Stimulated activated naive CD8-positive, alpha-beta T cell treated with anti-CD3 and anti-CD28 coated beads, Interleukin-15, Interleukin-2, amounts not matched to agents 100 ng/mL and 50 ng/mL, for 24 hours (primary cell): ENCODE measurements around the gene MIAT.
"Not testable (repeated sequence)": the region's sequence is repeated elsewhere in the genome, so short reads cannot be mapped to it uniquely, and the experiment has no call there.

ENCODE experiments used
- H3K27ac Mint-ChIP-seq: one replicate; pipeline ENCODE4 v1.8.0; 2021; ENCODE audit warnings: mild to moderate bottlenecking, mixed read lengths
- H3K27me3 Mint-ChIP-seq: one replicate; pipeline ENCODE4 v1.8.0; 2021; ENCODE audit warnings: mixed read lengths
- H3K36me3 Mint-ChIP-seq: one replicate; pipeline ENCODE4 v1.8.0; 2021; ENCODE audit warnings: low read depth, mixed read lengths
- H3K4me1 Mint-ChIP-seq: one replicate; pipeline ENCODE4 v1.8.0; 2021; ENCODE audit warnings: low read depth, mixed read lengths
- H3K4me3 Mint-ChIP-seq: one replicate; pipeline ENCODE4 v1.8.0; 2021; ENCODE audit warnings: mild to moderate bottlenecking, mixed read lengths
- H3K9me3 Mint-ChIP-seq: one replicate; pipeline ENCODE4 v1.8.0; 2021; ENCODE audit warnings: mixed read lengths

Gene MIAT

GRCh38 chr22:26656891-26657851 lies at the start of gene MIAT:
Gene MIAT, plus strand, starts transcription at chr22:26657588.
- Mint-ChIP-seq H3K9me3 (no peaks in the 10 kb centered on the region), H3K4me1 (peaks cover 27% of the 10 kb centered on the region), H3K36me3 (no peaks in the 10 kb centered on the region), H3K27me3 (no peaks in the 10 kb centered on the region), H3K27ac (no peak within 1 kb of the TSS), H3K4me3 (peak within 1 kb of the TSS; percentile 83)

- no peak overlapping the region for H3K27ac Mint-ChIP-seq
- H3K27me3 Mint-ChIP-seq, result no peaks in the 10 kb centered on the region
- H3K4me3 Mint-ChIP-seq, result no peak overlapping the region
- H3K9me3 Mint-ChIP-seq, result no peaks in the 10 kb centered on the region
- H3K4me1 Mint-ChIP-seq, result peaks cover 27% of the 10 kb centered on the region
- no peaks in the 10 kb centered on the region for H3K36me3 Mint-ChIP-seq
Measured at GRCh38 chr22:26608129-26608528, 49.3 kb upstream of the MIAT start.

- Mint-ChIP-seq H3K4me3 (no peak overlapping the region), H3K27ac (no peak overlapping the region), H3K4me1 (peaks cover 27% of the 10 kb centered on the region), H3K27me3 (no peaks in the 10 kb centered on the region), H3K9me3 (no peaks in the 10 kb centered on the region), H3K36me3 (no peaks in the 10 kb centered on the region)
Measured at GRCh38 chr22:26609287-26609686, 48.1 kb upstream of the MIAT start.

GRCh38 chr22:26610072-26610958 lies 47.1 kb upstream of the MIAT start:
- no peaks in the 10 kb centered on the region for H3K27me3 Mint-ChIP-seq
- peak overlapping the region; percentile 47 for H3K4me3 Mint-ChIP-seq
- H3K4me1 Mint-ChIP-seq, result peaks cover 30% of the 10 kb centered on the region
- no peaks in the 10 kb centered on the region for H3K36me3 Mint-ChIP-seq
- peak overlapping the region; percentile 79 for H3K27ac Mint-ChIP-seq
- no peaks in the 10 kb centered on the region for H3K9me3 Mint-ChIP-seq

GRCh38 chr22:26610996-26611395 lies 46.4 kb upstream of the MIAT start:
- no peaks in the 10 kb centered on the region for H3K36me3 Mint-ChIP-seq
- H3K4me1 Mint-ChIP-seq, result peaks cover 31% of the 10 kb centered on the region
- H3K27me3 Mint-ChIP-seq, result no peaks in the 10 kb centered on the region
- H3K27ac Mint-ChIP-seq, result peak overlapping the region; percentile 27
- no peaks in the 10 kb centered on the region for H3K9me3 Mint-ChIP-seq
- H3K4me3 Mint-ChIP-seq, result no peak overlapping the region

GRCh38 chr22:26612652-26613051 lies 44.7 kb upstream of the MIAT start:
- Mint-ChIP-seq H3K27ac (no peak overlapping the region), H3K4me1 (peaks cover 29% of the 10 kb centered on the region), H3K4me3 (no peak overlapping the region), H3K9me3 (no peaks in the 10 kb centered on the region), H3K27me3 (no peaks in the 10 kb centered on the region), H3K36me3 (no peaks in the 10 kb centered on the region)

GRCh38 chr22:26613753-26614152 lies 43.6 kb upstream of the MIAT start:
- H3K4me1 Mint-ChIP-seq, result peaks cover 32% of the 10 kb centered on the region
- H3K9me3 Mint-ChIP-seq, H3K27me3 Mint-ChIP-seq, H3K36me3 Mint-ChIP-seq, H3K27ac Mint-ChIP-seq, H3K4me3 Mint-ChIP-seq: not testable (repeated sequence)

- no peak overlapping the region for H3K4me3 Mint-ChIP-seq
- peaks cover 29% of the 10 kb centered on the region for H3K4me1 Mint-ChIP-seq
- no peak overlapping the region for H3K27ac Mint-ChIP-seq
- H3K9me3 Mint-ChIP-seq, result no peaks in the 10 kb centered on the region
- no peaks in the 10 kb centered on the region for H3K36me3 Mint-ChIP-seq
- H3K27me3 Mint-ChIP-seq, result no peaks in the 10 kb centered on the region
Measured at GRCh38 chr22:26614322-26614721, 43.1 kb upstream of the MIAT start.

- Mint-ChIP-seq H3K27me3 (no peaks in the 10 kb centered on the region), H3K4me3 (no peak overlapping the region), H3K4me1 (peaks cover 20% of the 10 kb centered on the region), H3K36me3 (no peaks in the 10 kb centered on the region), H3K9me3 (no peaks in the 10 kb centered on the region), H3K27ac (no peak overlapping the region)
Measured at GRCh38 chr22:26615149-26615548, 42.2 kb upstream of the MIAT start.

GRCh38 chr22:26615830-26616435 lies 41.5 kb upstream of the MIAT start:
- Mint-ChIP-seq H3K36me3 (no peaks in the 10 kb centered on the region), H3K4me1 (peaks cover 13% of the 10 kb centered on the region), H3K9me3 (no peaks in the 10 kb centered on the region), H3K4me3 (no peak overlapping the region), H3K27ac (no peak overlapping the region), H3K27me3 (no peaks in the 10 kb centered on the region)

- no peak overlapping the region for H3K27ac Mint-ChIP-seq
- no peaks in the 10 kb centered on the region for H3K27me3 Mint-ChIP-seq
- no peaks in the 10 kb centered on the region for H3K9me3 Mint-ChIP-seq
- H3K4me1 Mint-ChIP-seq, result peaks cover 10% of the 10 kb centered on the region
- no peak overlapping the region for H3K4me3 Mint-ChIP-seq
- H3K36me3 Mint-ChIP-seq, result no peaks in the 10 kb centered on the region
Measured at GRCh38 chr22:26616650-26617049, 40.7 kb upstream of the MIAT start.

- Mint-ChIP-seq H3K4me3 (no peak within 1 kb of the TSS), H3K4me1 (peaks cover 10% of the 10 kb centered on the region), H3K27ac (peak within 1 kb of the TSS; percentile 75)
Measured at GRCh38 chr22:26617271-26618199, 39.9 kb upstream of the MIAT start, which contains the start of gene CRYBB1. Gene CRYBB1, minus strand, starts transcription at chr22:26618027. Its CDS starts 1,708 bp downstream, at chr22:26616319.

GRCh38 chr22:26618455-26618854 lies 38.9 kb upstream of the MIAT start:
- H3K27ac Mint-ChIP-seq, result no peak overlapping the region

More at GRCh38 chr22:26617271-26618199, 39.9 kb upstream of the MIAT start, which contains the start of gene CRYBB1:
- H3K9me3 Mint-ChIP-seq, result no peaks in the 10 kb centered on the region
- no peaks in the 10 kb centered on the region for H3K27me3 Mint-ChIP-seq
- H3K36me3 Mint-ChIP-seq, result no peaks in the 10 kb centered on the region

GRCh38 chr22:26619510-26619909 lies 37.9 kb upstream of the MIAT start:
- Mint-ChIP-seq H3K4me3 (no peak overlapping the region), H3K36me3 (no peaks in the 10 kb centered on the region), H3K9me3 (peaks cover 5% of the 10 kb centered on the region), H3K27me3 (no peaks in the 10 kb centered on the region), H3K27ac (no peak overlapping the region), H3K4me1 (peaks cover 10% of the 10 kb centered on the region)

More at GRCh38 chr22:26618455-26618854, 38.9 kb upstream of the MIAT start:
- Mint-ChIP-seq H3K4me1 (peaks cover 10% of the 10 kb centered on the region), H3K36me3 (no peaks in the 10 kb centered on the region), H3K9me3 (no peaks in the 10 kb centered on the region), H3K4me3 (no peak overlapping the region), H3K27me3 (no peaks in the 10 kb centered on the region)
